SKM-1 treated with dmso at 0.1 percent for 144 hours (cell line): Measurements from ENCODE around the gene WIPF2.

Source experiments
- DNase-seq: peaks from one replicate; lab custom pipeline; 2025; ENCODE audit not compliant: unreplicated experiment; lab: John Stamatoyannopoulos, UW

WIPF2 gene

DNA sequence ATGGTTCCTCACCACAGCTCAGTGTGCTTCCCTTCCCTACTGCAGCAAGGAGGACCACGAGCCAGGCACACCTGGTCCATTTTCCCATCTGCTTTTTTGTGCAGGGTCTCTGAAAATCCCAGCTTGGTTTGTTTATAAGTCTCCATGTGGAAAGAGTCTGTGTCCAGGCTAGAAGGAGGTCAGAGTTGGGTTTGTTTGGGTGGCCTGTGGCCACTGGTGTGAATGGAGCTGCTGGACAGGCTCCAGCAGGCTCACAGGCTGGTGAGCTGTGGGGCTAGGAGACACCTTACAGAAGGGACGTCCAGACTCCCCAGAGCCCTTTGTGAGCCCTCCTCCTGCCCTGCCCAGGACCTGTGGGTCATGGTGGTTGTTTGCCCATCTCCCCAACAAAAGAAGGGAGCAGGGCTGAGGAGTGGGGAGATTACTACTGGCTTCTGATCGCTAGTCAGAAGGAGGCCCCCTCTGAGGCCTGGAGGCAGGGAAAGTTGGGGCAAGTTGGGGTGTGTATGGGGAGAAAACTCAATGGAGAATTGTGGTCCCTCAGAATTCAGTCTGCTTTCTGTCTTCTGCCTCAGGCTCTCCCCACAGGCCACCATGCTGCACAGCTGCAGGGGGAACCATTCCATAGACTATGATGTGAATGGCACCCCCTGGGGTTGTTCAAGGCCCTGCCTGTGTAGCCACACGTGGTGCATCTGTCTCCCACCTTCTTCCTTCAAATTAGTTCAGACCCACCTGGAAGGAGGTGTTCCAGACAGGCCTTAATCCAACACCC is 94.0 kb downstream of the WIPF2 start:
- DNase-seq, result no peak

DNA sequence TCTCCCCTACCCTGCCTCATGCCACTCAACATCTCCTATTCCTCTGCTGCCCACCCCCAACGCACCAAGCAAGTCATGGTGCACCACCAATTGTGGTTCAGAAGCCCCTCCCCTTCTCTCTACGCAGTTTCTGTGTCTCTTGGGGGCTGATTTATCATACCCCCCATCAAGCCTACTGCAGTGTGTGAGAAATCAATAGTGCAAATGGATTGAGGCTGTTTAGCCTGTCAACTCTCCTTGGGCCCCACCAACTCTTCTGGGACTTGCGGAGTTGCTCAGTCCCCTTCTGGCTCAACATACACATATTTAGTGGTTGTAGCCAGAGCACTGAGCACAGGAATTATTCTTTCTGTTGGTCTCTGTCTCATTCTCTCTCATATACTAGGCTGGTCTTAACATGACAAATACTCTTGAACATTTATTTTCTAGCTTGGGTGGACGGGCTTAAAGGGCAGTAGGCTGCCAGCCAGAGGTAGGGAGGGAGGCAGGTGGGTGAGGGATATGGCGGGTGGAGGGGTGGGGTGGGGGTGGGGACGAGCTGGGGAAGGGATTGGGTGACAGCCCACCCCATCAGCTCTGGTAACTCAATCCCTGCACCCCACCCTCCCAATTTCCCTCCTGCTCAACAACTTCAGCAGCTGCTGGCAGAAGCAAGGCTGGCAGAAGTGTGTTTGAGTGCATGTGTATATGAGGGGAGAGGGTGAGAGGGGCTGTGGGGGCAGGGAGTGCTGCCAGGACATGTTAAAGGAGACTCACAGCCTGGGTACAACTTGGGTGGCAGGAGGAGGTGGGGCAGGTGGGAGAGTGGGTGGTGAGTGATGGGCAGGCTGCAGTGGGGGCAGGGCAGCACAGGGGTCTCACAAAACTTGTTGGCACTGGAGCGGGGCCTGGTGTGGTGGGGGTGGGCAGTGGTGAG is 94.8 kb downstream of the WIPF2 start:
- DNase-seq, result no peak

DNA sequence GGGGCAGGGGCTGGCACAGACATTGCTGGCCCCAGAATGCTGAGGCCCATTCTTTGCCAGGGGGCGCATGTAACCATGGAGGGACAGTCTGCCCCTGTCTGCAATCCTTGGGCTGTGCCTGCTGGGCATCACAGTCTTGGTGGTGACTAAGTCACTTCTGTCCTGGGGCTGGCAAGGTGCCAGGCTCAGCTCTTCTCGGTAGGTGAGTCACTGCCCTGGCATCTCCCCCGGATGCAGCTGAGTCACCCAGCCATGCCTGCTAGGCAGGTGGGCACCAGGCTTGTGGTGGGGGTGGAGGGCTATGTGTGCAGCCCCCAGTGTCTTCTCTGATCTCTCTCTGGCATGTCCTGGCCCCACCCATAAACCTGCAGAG is 95.5 kb downstream of the WIPF2 start:
- no peak for DNase-seq

DNA sequence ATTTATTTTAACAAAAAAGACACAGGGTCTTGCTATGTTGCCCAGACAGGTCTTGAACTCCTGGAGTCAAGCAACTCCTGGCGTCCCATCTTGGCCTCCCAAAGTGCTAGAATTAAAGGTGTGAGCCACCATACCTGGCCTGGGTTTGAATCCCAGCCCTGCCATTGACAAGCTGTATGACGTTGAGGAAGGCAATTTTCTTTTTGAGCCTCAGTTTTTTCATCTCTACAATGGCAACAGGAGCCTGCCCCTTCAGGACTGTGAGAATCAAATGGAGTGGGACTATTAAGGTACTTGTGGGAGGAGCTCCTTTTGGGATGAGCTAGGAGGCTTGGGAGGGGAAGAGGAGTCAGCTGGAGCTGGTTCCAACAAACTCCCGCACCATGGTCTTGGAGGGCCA is 96.1 kb downstream of the WIPF2 start:
- DNase-seq, result no peak

DNA sequence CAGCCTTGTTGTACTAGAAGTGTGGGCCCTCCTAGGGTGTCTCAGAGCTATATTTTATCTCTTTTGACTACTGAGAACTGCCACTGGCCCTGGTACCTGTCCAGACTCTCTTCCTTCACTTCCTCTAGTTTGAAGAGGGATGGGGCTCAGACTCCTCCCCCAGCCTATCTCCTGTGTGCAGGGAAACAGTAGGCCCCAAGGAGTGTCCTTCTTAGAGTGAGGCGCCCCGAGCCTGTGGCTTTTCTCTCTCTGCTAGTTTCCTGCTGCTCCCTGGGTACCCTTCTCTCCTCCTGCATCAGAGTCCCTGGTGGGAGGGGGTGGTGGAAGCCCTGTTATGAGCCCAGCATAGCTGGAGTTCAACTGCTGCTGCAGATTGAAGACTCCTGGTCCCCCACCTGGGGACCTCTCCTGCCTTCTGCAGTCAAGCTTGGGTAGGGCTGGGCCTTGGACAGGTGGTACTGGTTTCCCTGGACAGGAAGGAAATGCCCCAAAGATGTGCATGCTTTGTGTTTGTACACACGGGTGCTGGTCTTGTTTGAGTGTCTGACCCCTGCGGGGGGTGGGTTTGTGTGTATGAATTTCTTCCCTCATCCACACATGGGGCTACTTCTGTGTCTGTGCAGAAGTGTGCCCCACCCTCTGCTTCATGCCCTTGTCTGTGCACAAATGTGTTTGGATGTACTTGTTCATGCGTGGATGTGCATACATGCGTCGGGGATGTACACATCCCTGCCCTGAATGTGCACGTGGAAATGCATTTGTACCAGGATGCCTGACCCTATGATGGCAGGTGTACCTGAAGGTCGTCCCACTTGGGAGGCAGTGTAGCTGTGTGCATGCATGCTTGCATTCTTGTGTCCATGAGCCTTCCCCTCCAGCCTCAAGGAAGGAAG is 96.8 kb downstream of the WIPF2 start:
- peak; percentile 37 for DNase-seq

DNA sequence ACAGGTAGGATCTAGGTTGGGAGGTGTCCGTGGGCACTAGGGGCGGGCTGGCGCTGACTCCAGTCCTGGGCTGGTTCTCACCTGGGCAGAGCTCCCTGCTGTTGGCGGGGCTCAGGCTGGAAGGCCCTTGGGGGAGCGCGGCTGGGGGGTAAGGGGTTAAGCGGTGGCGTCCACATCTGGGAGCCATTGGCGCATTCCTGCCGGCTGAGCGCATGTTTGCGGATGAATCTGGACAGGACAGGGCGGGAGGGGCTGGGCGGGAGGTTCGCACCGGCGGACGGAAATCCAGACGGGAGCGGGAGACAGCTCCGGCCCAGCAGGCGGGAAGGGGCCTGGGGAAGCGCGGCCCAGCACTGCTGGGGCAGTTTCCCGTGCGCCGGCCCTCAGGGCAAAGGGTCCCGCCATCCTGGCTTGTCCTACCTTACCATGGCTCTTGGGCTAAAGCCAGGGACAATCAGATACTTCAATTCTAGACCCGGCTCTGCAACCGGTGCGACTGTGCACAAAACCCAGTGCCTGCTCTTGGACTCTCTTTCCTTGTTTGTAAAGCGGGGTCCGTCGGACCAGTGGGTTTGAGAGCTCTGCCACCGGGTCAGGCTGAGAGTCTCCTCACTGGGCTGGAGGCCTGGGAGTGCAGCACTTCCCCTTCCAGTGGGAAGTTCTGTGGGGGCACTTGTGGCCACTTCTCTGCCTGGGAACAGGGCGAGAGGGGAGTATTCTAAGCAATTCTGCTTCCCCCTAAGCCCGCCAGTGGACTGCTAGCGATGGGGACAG is 97.7 kb downstream of the WIPF2 start:
- DNase-seq, result no peak

DNA sequence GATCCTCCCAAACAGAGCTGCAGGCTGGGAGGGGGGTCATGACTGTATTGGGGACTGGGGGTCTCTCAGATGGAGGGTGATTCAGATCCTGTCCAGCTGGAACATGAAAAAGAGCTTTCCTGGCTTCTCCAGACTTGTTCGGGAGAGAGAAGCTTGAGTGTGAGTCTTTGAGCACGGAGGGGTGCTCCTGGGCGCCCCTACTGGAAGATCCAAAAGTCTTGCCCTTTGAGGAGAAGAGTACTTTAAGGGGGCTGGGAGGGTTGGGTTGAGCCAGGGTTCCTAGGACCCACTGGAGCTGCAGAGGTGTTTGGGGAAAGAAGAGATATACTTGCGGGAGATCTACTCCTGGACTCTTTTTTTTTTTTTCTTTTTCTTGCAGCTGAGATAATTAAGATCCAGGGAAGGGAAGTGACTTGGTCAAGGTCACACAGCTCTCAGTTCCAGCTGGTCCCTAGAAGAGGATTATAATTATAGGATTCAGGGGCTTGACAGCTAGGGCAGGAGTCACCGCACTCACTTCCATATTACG is 98.3 kb downstream of the WIPF2 start:
- DNase-seq, result peak; percentile 30

DNA sequence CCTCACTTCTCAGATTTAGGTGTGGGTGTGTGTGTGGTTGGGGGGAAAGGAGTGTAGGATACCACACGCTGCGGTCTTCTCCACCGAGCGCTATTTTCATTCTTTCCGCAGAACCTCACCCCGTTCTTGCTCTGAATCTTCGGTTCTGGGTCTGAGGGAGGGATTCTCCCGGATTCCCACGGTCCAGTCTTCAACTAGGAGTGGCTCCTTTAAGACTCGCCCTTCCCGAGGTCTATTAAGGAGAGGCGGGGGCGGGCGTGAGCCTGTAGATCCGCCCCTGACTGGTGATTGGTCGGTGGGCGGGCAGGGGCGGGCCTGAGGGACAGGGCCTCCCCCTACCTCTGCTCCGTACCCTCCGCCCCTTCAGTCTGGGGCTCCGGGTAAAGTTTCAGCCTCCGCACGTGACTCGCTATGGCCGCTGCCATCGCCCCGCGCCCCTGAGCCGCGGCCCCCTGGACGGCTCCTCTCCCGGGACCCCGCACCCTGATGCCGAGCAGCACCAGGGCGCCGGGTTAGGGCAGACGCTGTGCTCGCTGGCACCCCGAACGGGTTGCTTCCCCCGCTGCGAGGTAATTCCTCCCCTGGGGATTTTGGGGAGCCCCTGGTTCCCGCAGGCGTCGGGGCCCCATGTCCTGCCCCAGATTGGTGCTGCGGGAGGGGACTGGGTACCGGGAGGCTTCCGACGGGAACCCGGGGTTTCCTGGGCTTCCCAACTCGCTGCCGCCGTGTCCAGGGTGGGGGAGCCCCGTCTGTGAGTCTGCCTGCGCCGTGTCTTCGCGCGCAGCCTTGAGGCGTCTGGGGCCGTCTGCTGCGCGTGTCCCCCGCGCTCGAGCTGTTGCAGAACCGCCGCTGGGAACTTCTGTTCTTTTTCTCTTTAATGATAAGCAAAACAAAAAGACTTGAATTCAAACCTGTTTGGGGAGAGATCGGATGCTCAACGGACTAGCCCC is 99.1 kb downstream of the WIPF2 start:
- peak; percentile 94 for DNase-seq

DNA sequence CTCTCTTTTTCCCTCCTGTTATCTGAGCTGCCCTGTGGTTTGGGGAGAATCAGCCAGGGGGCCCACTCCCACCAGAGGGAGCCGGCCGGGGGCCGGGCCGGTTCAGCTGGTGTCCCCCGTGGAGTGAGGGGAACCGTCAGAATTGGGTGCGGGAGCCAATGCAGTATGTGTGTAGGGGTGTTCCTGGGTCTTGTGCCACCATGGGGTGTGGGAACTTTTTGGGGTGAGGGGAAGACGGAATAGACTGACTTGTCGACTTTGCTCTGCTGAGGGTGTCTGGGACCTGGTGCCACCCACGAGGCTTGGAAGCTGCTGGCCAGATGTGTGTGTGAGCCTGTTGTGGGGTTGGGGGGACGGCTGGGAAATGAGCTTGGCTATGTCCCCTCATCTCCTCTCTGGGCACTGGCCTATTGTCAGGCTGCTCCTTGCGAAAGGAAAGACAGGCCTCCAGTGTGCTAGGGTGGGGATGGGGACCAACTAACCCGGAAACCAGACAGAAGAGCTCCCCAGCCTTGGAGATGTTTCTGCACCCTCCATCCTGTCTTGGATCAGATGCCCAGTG is 99.8 kb downstream of the WIPF2 start:
- DNase-seq, result no peak

DNA sequence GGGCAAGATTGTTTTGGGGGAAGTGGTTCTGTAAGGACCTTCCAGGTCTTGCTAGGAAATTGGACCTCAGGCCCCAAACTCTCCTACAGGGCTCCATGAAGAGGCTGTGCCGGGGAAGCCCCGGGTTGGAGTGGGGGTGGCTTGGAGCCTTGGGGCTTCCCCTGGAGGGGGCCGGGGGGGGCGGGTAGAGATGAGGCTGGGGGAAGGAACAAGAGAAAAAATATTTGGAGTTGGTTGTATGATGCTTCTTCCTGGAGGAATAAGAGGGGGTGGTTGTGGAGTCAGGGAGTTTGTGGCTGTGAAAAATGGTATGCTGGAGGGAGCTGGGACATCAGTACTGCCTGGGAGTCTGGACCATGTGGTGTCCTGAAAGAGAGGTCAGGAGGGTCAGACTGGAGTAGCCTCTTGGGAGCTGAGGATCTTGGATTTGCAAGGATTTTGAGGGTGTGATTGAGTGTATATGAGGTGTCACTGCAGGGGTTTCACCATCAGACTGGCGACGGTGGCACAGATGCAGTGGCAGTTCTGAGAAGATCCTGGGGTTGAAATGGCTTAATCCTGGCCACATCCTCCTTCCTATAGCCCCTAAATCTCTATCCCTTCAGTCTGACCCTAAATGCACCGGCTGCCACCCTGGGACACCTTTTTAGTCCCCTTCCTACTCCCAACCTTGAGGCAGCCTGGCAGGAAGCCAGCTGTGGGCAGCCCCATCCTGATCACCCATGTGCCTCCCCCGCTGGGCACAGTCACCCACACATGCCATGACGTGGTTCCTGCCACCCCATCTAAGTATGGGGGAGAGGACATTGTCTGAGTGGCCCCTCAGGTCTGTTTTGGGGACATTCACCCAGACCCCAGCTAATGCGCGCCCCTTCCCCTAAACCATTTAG is 100.8 kb downstream of the WIPF2 start:
- DNase-seq, result no peak

DNA sequence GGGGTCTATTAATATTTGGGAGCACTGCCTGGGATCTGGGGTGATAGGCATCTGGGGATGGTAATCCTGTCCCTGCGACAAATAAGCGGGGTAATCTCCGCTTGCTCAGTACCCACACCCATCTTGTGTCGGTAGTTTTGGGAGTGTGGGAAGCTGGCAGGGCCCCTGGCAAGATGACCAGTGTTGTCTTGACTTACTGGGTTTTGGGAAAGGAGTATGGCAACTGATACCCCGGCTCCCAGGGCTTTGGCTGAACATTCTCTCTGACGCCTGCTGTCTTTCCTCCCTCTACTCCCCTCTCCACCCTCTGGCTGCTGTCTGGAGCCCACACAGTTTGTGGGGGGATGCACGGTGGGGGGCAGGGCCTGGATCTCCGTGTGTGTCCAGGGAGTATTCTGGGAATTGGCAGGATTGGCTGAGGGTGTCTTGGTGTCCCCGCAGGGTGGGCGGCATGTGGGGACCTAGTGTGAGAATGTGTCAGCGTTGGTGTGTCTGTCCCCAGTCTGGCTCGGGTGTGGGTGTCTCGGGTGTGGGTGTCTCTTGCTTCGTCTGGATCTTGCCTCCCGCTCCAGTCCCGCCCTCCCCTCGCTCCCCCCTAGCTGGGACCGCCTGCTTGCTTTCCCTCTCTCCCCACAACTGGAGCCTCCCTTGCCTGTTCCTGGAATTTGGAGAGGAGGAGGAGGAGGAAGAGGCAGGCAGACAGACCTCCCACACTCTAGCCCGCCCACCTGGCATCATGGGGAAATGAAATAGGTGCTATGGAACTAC is 101.8 kb downstream of the WIPF2 start:
- DNase-seq, result no peak

DNA sequence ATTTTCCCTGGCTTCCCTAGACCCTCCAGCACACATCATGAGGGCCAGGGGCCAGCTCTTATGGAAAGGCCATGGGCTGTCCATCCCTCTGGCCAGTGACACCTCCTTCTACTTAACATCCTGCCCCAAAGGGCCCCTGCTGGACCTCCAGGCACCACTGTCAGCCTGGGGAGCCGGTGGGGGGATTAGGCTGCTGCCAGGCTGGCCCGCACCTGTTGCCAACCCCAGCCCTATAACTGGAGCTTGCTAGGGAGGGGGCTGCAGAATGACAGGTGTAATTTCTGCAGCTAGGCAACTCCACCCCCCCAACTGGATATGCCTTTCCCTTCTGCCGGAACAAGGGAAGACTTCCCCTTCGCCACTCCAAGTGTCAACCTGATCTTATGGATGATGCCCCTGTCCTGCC is 102.4 kb downstream of the WIPF2 start:
- no peak for DNase-seq

DNA sequence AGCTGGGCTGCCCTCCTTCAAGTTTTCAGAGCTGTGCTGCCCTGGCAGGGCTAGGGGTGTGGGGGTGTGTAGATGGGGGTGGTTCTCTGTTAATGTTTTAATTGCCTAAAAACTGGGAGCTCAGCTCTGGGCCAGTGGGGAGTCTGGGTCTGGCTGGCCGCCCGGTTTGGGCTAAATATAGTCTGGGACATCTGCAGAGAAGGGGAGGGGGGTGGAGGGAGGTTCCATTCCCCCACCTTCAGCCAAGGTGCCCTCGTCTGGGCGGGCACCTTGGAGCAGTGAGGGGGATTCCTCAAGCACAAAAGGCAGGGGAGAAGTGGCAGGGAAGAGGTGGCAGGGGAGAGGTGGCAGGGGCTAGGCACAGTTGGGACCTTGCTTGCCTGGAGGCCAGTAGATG is 102.9 kb downstream of the WIPF2 start:
- no peak for DNase-seq

DNA sequence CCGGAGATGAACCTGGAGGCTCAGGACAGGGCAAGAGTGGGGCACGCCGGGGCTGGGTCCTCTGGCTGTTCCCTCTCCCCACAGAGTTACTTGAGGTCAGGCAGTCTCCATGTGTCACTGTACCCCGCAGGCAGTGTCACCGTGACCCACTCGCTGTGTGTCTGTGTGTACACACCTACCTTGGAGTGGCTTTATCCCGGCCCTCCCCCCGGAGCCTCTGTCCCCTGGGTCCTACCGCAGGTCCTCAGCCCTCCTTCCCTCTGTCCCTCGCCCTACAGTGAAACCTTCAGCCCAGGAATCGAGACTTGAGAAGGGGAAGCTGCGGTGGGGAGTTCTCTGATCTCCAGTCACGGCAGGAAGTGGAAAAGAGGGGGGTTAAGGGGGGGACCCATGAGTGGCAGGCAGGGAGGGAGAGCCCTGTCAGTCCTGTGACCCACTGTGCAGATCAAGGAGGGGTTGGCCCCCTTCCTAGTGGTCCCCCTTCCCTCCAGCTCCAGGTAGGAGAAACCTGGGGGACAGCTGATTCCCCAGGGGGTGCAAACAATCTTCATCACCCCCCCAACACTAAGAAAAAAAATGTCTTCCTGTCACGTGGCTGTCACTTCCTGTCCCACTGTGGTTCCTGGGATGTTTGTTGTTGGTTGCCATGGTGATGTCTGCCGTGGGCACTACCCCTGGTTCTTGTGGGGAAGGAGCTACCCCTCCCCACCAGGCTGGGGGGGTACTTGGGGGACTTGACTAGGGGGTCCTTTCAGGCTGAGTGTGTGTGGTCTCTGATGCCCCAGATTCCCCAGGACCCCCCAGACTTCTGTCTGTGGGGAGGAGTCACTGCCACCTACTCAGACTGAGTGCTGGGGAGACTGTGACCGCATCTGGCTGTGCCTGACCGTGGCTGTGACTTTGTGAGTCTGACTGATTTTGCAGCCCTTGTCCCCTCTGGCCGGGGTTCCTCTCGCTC is 103.5 kb downstream of the WIPF2 start:
- peak; percentile 97 for DNase-seq

DNA sequence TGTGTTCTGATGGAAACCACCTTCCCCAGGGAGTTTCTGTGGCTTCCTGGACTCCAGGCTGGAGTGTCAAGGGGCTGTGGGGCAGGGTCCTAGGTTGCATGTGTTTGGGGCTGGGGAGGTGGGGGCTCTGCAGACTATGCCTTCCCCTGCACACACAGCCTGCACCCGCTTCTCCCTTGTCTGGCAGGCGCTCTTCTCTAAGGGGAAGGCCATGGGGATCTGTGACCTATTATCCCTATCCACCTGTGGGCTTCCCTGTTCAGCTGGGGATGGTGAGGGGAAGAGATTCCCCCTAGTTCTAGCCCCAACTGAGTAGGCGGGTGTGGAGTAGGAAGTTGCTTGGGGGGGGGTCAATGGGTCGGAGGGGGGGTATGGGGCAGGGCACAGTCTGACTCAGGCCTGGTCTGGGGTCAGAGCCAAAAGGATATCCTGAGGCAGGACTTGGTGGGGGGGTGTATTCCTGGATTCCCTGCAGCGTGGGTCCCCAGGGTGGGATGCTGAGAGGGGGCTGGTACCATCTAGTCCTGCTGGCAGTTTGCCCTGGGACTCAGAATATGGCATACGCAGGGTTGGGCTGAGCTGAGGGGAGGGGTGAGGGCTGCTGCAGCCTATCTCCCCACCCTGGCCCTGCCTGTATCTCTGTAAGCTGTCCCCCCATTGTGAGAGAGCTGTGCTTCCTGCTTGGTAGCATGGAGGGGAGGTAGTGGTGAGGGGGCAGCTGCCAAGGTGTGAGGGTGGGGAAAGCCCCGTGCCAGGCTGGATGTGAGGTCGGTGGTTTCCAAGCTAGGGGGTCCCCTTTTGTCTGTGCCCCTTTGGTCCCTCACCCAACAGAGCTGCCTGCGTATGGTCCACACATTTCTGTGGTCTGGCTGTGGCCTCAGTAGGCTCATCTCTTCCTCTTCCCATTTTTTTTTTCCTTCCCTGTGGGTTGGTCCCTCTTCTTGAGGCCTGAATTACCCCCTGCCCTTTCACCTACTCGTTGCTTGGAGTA is 104.6 kb downstream of the WIPF2 start:
- peak; percentile 33 for DNase-seq
